Trophoblast cell (in vitro differentiated cells and primary cell): ENCODE measurements around the gene PSMA1. TPM values are rescaled to one million over a fixed set of nuclear protein-coding genes. Genes with fewer than 3 reads are reported as not detected.
"Not testable (repeated sequence)": the region's sequence is repeated elsewhere in the genome, so short reads cannot be mapped to it uniquely, and the experiment has no call there.

Experiments
- DNase-seq, 2 donors: peaks; one replicate each; pipeline ENCODE4 v3.0.0-alpha.2; 2016
- H2AFZ ChIP-seq: 2 replicates; pipeline ENCODE4 v1.6.1; 2013; ENCODE audit warnings: low read length, moderate library complexity, mild to moderate bottlenecking; ENCODE audit not compliant: insufficient read depth, poor library complexity
- H2AK5ac ChIP-seq: 2 replicates; pipeline ENCODE4 v1.6.1; 2013; ENCODE audit warnings: mild to moderate bottlenecking, low read length
- H2BK120ac ChIP-seq: 2 replicates; pipeline ENCODE4 v1.6.1; 2013; ENCODE audit warnings: low read length, mild to moderate bottlenecking, moderate library complexity; ENCODE audit not compliant: insufficient read depth, poor library complexity
- H2BK12ac ChIP-seq: 2 replicates; pipeline ENCODE4 v1.6.1; 2013; ENCODE audit warnings: mild to moderate bottlenecking, low read length, moderate library complexity
- H2BK5ac ChIP-seq: 2 replicates; pipeline ENCODE4 v1.6.1; 2013; ENCODE audit warnings: low read length, low read depth, moderate library complexity, mild to moderate bottlenecking; ENCODE audit not compliant: poor library complexity
- H3K14ac ChIP-seq: 2 replicates; pipeline ENCODE4 v1.6.1; 2013; ENCODE audit warnings: mild to moderate bottlenecking, low read length
- H3K18ac ChIP-seq: 2 replicates; pipeline ENCODE4 v1.6.1; 2013; ENCODE audit warnings: mild to moderate bottlenecking, low read length
- H3K23ac ChIP-seq: 2 replicates; pipeline ENCODE4 v1.6.1; 2013; ENCODE audit warnings: low read length
- H3K27ac ChIP-seq: 2 replicates; pipeline ENCODE4 v1.5.1; 2013; ENCODE audit warnings: low read depth, mild to moderate bottlenecking, inconsistent platforms, low read length, moderate library complexity
- H3K27me3 ChIP-seq: 2 replicates; pipeline ENCODE4 v1.6.1; 2013; ENCODE audit warnings: inconsistent platforms, mild to moderate bottlenecking, low read length, moderate library complexity; ENCODE audit not compliant: insufficient read depth
- H3K36me3 ChIP-seq, 2 experiments: 1 replicate in 1 of 2; 2 replicates in 1 of 2; pipeline ENCODE4 v1.6.1; 2013; ENCODE audit warnings: low read length in 2 of 2, mild to moderate bottlenecking in 2 of 2, moderate library complexity in 1 of 2; ENCODE audit not compliant: insufficient read depth in 2 of 2, control insufficient read depth in 1 of 2
- H3K4ac ChIP-seq: 2 replicates; pipeline ENCODE4 v1.6.1; 2013; ENCODE audit warnings: low read depth, mild to moderate bottlenecking, low read length, moderate library complexity
- H3K4me1 ChIP-seq, 2 experiments: 1 replicate in 1 of 2; 2 replicates in 1 of 2; pipeline ENCODE4 v1.6.1; 2013; ENCODE audit warnings: low read length in 2 of 2, mild to moderate bottlenecking in 2 of 2, moderate library complexity in 1 of 2; ENCODE audit not compliant: insufficient read depth in 2 of 2, control insufficient read depth in 1 of 2
- H3K4me2 ChIP-seq: 2 replicates; pipeline ENCODE4 v1.6.1; 2013; ENCODE audit warnings: inconsistent platforms, mild to moderate bottlenecking, low read length, moderate library complexity
- H3K4me3 ChIP-seq: 2 replicates; pipeline ENCODE4 v1.5.1; 2013; ENCODE audit warnings: mild to moderate bottlenecking, low read depth, low read length, inconsistent platforms
- H3K79me1 ChIP-seq: one replicate; pipeline ENCODE4 v1.6.1; 2013; ENCODE audit warnings: low read length
- H3K79me2 ChIP-seq: 2 replicates; pipeline ENCODE4 v1.6.1; 2013; ENCODE audit warnings: low read length, mild to moderate bottlenecking; ENCODE audit not compliant: control insufficient read depth, insufficient read depth, poor library complexity
- H3K9ac ChIP-seq: 2 replicates; pipeline ENCODE4 v1.6.1; 2013; ENCODE audit warnings: mild to moderate bottlenecking, low read length
- H3K9me3 ChIP-seq: 2 replicates; pipeline ENCODE4 v1.6.1; 2013; ENCODE audit warnings: low read depth, mild to moderate bottlenecking, control low read depth, inconsistent platforms, low read length; ENCODE audit not compliant: insufficient read depth
- H4K12ac ChIP-seq: 2 replicates; pipeline ENCODE4 v1.6.1; 2013; ENCODE audit warnings: low read depth, mild to moderate bottlenecking, low read length, moderate library complexity
- H4K8ac ChIP-seq: 2 replicates; pipeline ENCODE4 v1.6.1; 2013; ENCODE audit warnings: low read depth, mild to moderate bottlenecking, low read length, moderate library complexity
- H4K91ac ChIP-seq: one replicate; pipeline ENCODE4 v1.6.1; 2013; ENCODE audit warnings: low read depth, mild to moderate bottlenecking, low read length, moderate library complexity
- WGBS: extraction: QIAGEN DNeasy Blood & Tissue Kit; methylation state at CpG from one replicate; pipeline ENCODE4 v1.1.7; 2013; ENCODE audit warnings: missing lambda C conversion rate; ENCODE audit not compliant: insufficient read length, insufficient coverage; ENCODE audit errors: extremely low coverage; 5-methylcytosine and 5-hydroxymethylcytosine counted together
- polyA plus RNA-seq: library from polyadenylated mRNA; stranded (reverse); fragments of 200-250 nt; gene quantifications from 2 replicates; pipeline ENCODE4 v1.2.3, GENCODE V29; 2013

The PSMA1 gene
- polyA plus RNA-seq = 290 and 299 TPM in 2 replicates

DNA sequence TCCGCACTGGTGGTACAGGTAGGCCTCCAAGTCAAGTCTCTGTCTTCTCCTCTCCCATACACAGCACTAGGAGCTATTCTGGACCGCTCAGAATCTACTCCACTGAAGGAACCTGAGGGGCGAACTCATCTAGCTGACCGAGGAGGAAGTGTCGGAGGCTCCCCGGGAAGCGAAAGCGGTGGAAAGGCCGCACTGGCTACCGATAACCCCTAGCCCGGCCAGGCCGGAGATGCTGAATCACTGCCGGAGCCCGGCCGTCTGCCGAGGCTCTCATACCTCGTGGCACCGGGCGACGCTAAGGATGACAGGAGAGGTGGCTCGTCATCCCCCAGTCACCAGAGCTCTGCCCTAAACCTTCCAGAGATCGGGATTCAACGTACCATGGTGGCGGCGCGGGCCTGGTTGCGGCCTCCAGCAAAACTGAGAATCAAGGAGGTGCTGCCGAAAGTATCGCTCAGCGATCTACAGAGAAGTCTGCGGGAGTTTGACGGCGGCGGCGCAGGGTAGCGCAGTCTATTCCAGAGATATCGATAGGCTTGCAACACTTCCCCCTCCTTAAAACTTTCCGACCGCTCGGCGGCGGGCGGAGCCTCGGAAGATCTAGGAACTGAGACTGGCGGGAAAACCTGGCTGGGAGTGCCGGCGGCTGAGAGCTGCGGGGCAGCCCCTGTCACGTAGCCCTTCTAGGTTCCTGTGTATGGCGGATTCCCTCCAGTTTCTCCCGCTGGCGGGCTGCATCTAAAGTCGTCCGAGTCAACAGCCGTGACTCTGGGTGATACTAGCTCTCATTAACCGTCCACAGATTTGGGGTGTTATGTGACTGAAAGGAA lies at the start of gene PSMA1:
Gene PSMA1 (minus strand): TSS at position 470 of the 830 bp plus-strand sequence. CDS start 87 bp downstream, at position 383.
- H3K27me3 ChIP-seq = no peaks in the 10 kb centered on the region
- peak within 1 kb of the TSS; percentile 83 for H3K14ac ChIP-seq
- H3K79me2 ChIP-seq = peaks cover 9% of the 10 kb centered on the region
- peak within 1 kb of the TSS; percentile 76 for H4K12ac ChIP-seq
- peak within 1 kb of the TSS; percentile 69 for H4K91ac ChIP-seq
- DNase-seq = peak; percentile 97 to 98
- peaks cover 9% of the 10 kb centered on the region for H3K79me1 ChIP-seq
- peak within 1 kb of the TSS; percentile 85 for H3K27ac ChIP-seq
- peak within 1 kb of the TSS; percentile 83 for H2AFZ ChIP-seq
- H3K36me3 ChIP-seq = peaks cover 6 to 11% of the 10 kb centered on the region in 2 experiments
- H3K23ac ChIP-seq = no peak within 1 kb of the TSS
- H3K4me2 ChIP-seq = peak within 1 kb of the TSS; percentile 85
- no peaks in the 10 kb centered on the region for H3K9me3 ChIP-seq
- peak within 1 kb of the TSS; percentile 93 for H4K8ac ChIP-seq
- peak within 1 kb of the TSS; percentile 98 for H3K9ac ChIP-seq
- H2BK5ac ChIP-seq = peak within 1 kb of the TSS; percentile 88
- peak within 1 kb of the TSS; percentile 81 for H3K4ac ChIP-seq
- H3K4me3 ChIP-seq = peak within 1 kb of the TSS; percentile 92
- peak within 1 kb of the TSS; percentile 9 for H2AK5ac ChIP-seq
- peak within 1 kb of the TSS; percentile 79 for H3K18ac ChIP-seq
- H2BK12ac ChIP-seq = no peak within 1 kb of the TSS
- H3K4me1 ChIP-seq = no peaks in the 10 kb centered on the region
- H2BK120ac ChIP-seq = peak within 1 kb of the TSS; percentile 65
- WGBS = no CpG with 5 or more reads among the region's 56 CpGs

GRCh38 chr11:14569516-14569915 lies 49.3 kb upstream of the PSMA1 start:
- WGBS = no CpG with 5 or more reads among the region's 6 CpGs
- not testable (repeated sequence) for H3K79me2 ChIP-seq, H2AFZ ChIP-seq

GRCh38 chr11:14567064-14567651 lies 47.0 kb upstream of the PSMA1 start:
- WGBS = no CpG with 5 or more reads among the region's 3 CpGs
- Histone ChIP-seq H2AFZ (no peak overlapping the region), H3K9ac (no peak overlapping the region), H3K4me3 (no peak overlapping the region), H3K4me2 (no peak overlapping the region), H3K36me3 (no peaks in the 10 kb centered on the region), H4K12ac (no peak overlapping the region), H2BK12ac (no peak overlapping the region), H3K23ac (no peak overlapping the region), H3K9me3 (peaks cover 4% of the 10 kb centered on the region), H2BK120ac (no peak overlapping the region), H2BK5ac (no peak overlapping the region), H4K8ac (no peak overlapping the region), H3K4ac (no peak overlapping the region), H3K79me2 (no peaks in the 10 kb centered on the region), H3K27me3 (no peaks in the 10 kb centered on the region), H4K91ac (no peak overlapping the region), H3K14ac (no peak overlapping the region), H3K4me1 (no peaks in the 10 kb centered on the region), H2AK5ac (no peak overlapping the region), H3K18ac (no peak overlapping the region), H3K79me1 (no peaks in the 10 kb centered on the region), H3K27ac (no peak overlapping the region)
- no peak for DNase-seq

More at GRCh38 chr11:14569516-14569915, 49.3 kb upstream of the PSMA1 start:
- not testable (repeated sequence) for H3K23ac ChIP-seq, H3K27ac ChIP-seq, H4K12ac ChIP-seq, H3K4ac ChIP-seq, H3K4me3 ChIP-seq, H2BK5ac ChIP-seq, H3K9me3 ChIP-seq, H3K9ac ChIP-seq, H3K27me3 ChIP-seq, H3K14ac ChIP-seq, H4K8ac ChIP-seq, DNase-seq, H2AK5ac ChIP-seq, H3K79me1 ChIP-seq, H3K36me3 ChIP-seq, H2BK120ac ChIP-seq, H3K4me1 ChIP-seq, H3K18ac ChIP-seq, H3K4me2 ChIP-seq, H2BK12ac ChIP-seq, H4K91ac ChIP-seq

DNA sequence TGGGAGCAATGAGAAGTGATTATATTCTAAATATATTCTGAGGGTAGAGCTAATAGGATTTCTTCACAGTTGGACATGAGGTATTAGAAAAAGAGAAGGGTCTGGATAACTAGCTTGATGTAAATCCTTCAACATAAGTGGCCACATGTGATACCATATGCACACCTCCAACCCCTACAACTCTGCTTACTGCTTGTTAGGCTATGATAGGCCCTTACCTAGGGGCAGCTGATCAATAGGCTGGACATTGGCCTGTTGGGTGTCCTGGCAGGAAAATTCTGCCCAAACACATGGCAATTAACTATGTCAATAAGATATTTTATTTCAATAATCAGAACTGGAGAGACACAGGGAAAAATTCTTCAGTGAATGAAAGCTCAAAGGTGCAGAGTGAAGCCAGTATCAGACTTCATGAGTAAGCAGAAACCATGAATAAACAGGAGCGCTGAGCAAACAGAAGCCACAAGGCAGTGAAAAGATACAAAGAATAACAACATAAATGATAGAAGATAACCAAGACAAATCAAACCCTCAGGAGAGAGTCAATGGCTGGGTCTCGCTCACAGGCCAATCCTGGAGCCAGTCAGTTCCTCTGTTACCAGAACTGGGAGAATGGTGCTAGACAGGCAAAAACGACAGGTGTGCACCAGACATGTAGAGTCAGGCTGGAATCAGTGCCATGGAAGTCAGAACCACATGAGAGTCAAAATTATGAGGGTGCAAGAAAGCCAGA lies 46.3 kb upstream of the PSMA1 start:
- WGBS = no CpG with 5 or more reads among the region's 3 CpGs
- Histone ChIP-seq H2AFZ (no peak overlapping the region), H2BK12ac (no peak overlapping the region), H4K8ac (no peak overlapping the region), H3K4me3 (no peak overlapping the region), H2AK5ac (no peak overlapping the region), H3K36me3 (no peaks in the 10 kb centered on the region), H3K18ac (no peak overlapping the region), H3K4me2 (no peak overlapping the region), H3K79me1 (no peaks in the 10 kb centered on the region), H3K23ac (no peak overlapping the region), H3K27me3 (no peaks in the 10 kb centered on the region), H3K79me2 (no peaks in the 10 kb centered on the region), H3K27ac (no peak overlapping the region), H3K14ac (no peak overlapping the region), H4K91ac (no peak overlapping the region), H4K12ac (no peak overlapping the region), H3K4ac (no peak overlapping the region), H2BK5ac (no peak overlapping the region), H3K9me3 (peaks cover 4% of the 10 kb centered on the region), H3K9ac (no peak overlapping the region), H2BK120ac (no peak overlapping the region), H3K4me1 (peaks cover 0 to under 1% of the 10 kb centered on the region in 2 experiments)
- no peak for DNase-seq
